ENCODE measurements around the gene LIN28A.

The LIN28A gene

GRCh38 chr1:26387447-26387846 is 23.2 kb upstream of the LIN28A start:
- no peak for DNase-seq (ENCODE audit: low read depth)

- no peak for DNase-seq (ENCODE audit: low read depth)
Measured at GRCh38 chr1:26388791-26389445, 21.7 kb upstream of the LIN28A start.

DNA sequence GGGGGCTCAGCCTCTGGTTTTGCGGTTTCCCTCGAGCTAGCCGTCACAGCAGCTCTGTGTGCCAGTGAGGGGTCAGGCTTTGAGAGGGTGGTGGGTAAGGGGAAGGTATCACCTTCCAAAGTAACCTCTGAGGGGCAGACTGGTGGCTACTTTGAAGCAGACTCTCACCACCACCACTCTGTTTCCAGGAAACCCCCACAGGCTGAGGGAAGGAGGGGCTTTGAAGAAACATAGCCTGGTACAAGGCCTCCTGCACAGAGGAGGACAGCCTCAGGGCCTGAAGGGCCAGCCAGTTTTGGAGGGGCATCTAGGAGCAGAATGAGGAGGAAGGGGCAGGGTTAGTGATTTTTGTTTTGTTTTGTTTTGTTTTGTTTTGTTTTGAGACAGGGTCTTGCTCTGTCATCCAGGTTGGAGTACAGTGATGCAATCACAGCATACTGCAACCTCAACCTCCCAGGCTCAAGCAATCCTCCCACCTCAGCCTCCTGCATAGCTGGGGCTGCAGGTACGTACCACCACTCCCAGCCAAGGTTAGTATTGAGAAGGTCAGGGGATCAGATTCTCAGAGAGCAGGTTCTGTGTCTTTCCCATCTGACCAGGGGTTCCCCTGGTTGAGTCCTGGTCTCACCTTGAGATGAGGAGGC is 20.9 kb upstream of the LIN28A start:
- no peak for DNase-seq (ENCODE audit: low read depth)

GRCh38 chr1:26391450-26391849 is 19.2 kb upstream of the LIN28A start:
- DNase-seq (ENCODE audit: low read depth) = peak; percentile 51

DNA sequence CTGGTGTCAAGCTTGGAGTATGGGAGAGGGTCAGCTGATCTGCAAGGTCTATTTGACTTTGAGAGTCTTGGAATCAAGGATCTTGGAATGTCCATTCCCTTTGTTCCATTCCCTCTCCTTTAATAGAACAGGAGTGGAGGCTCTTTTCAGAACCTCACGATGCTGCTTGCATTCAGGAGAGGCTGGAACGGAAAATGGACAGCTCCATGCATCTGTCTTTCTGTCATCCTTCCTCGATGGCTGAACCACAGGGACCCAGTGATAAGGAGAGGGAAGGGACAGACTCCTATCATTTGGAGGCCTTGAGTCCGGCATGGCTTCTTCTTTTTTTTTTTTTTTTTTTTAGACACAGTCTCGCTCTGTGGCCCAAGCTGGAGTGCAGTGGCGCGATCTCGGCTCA is 14.9 kb upstream of the LIN28A start:
- no peak for DNase-seq (ENCODE audit: low read depth)

GRCh38 chr1:26399034-26399433 is 11.6 kb upstream of the LIN28A start:
- DNase-seq (ENCODE audit: low read depth) = no peak

- DNase-seq (ENCODE audit: low read depth) = no peak
Measured at GRCh38 chr1:26401891-26402290, 8.7 kb upstream of the LIN28A start.

GRCh38 chr1:26403656-26404055 is 7.0 kb upstream of the LIN28A start:
- DNase-seq (ENCODE audit: low read depth) = no peak

- no peak for DNase-seq (ENCODE audit: low read depth)
Measured at GRCh38 chr1:26404641-26405040, 6.0 kb upstream of the LIN28A start.

DNA sequence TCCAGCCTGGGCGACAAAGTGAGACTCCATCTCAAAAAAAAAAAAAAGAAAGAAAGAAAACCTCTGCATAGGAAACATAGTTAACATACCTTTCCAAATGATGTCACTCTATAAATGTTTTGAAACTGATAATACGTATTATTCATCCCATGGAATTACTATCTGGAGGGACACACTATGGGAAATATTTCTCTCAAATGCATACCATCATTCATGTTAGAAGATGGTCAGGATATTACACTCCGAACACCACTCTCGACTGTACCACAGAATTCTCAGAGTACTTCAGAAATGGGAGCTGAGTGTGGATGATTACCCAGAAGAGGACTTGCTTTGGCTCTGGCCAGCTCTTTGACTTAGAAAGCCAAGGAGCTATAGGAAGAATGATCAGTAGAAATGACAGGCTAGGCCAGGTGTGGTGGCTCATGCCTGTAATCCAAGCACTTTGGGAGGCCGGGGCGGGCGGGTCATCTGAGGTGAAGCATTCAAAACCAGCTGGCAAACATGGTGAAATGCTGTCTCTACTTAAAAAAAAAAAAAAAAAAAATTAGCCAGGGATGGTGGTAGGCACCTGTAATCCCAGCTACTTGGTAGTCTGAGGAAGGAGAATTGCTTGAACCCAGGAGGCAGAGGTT is 5.2 kb upstream of the LIN28A start:
- no peak for DNase-seq (ENCODE audit: low read depth)

DNA sequence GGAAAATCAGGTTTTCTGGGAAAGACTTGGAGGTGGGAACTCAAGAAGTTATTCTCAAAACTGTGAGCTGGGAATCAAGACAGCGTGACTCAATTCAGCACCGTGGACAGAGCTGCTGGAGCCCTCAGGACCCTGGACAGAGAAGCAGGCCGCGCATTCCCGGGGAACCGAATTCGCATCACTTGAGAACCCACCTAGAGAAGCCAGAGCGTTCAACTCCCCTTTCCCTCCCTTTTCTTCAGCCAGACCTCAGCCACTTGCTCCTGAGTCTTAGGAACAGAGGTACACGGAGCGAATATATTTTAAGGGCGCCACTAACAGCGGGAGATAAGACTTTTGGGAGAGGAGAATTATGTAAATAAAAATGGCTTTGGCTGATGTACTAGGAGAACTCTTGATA is 2.0 kb upstream of the LIN28A start:
- DNase-seq (ENCODE audit: low read depth) = no peak

GRCh38 chr1:26409191-26409807 is 1.3 kb upstream of the LIN28A start:
- no peak for DNase-seq (ENCODE audit: low read depth)

GRCh38 chr1:26411624-26412074 is 1.0 kb downstream of the LIN28A start:
- DNase-seq (ENCODE audit: low read depth) = no peak

DNA sequence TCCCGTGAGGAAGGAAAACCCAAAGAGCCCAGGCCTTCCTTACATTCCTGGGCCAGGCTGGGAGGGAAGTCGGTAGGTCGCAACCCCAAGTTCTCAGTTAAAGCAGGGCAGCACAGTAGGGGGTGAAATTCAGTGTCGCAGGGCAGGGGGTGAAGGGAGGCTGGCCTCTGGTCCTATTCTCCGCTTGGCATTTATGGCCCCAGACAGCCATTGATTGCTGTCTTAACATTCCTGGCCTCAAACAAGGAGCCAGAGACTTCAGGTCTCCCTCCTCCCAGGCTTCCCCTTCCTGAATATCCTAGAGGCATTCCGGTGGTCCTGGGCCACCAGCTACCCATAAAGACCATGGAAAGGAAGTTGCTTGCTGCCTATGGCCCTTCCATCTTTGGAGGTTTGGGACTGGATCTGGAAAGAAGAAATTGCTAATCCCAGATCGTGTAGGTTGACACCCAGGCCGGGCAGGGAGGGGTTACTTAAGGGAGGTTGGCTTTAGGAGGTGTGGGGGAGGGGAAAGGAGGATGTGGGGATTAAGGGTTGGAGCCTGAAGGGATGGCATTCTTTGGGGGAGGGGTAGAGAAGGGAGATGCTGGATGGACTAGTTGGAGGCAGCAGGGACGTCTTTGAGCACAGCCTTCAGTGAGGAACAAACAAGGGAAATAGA is 1.7 kb downstream of the LIN28A start:
- no peak for DNase-seq (ENCODE audit: low read depth)

- DNase-seq (ENCODE audit: low read depth) = no peak
Measured at GRCh38 chr1:26413031-26413430, 2.4 kb downstream of the LIN28A start.

DNA sequence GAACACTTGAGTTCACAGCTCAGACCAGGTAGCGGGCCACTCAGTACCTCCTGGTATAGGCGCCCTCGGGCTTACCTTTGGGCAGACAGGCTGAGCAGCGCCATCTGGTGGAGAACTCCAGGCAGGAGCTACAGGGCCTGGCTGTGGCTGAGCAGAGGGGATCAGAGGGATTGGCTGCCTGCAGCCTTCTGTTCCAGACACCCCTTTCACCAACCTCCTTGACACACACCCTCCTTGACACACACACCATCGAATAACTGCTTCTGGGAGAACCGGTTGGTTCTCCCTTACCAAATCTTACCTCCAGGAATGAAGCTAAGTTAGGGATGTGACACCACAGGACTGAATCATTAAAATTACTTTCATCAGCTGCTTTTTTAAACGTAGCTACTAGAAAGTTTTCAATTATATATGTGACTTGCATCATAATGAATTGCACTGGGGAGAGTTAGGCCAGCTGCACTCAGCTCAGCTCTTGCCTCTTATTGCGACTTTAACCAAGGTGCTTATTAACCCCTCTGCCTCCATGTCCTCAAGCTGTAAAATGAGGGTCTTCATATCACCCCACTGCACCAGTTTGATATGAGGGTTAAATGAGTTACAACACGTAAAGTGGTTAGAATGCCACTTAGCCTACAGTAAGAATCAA is 6.6 kb downstream of the LIN28A start:
- DNase-seq (ENCODE audit: low read depth) = peak; percentile 65

DNA sequence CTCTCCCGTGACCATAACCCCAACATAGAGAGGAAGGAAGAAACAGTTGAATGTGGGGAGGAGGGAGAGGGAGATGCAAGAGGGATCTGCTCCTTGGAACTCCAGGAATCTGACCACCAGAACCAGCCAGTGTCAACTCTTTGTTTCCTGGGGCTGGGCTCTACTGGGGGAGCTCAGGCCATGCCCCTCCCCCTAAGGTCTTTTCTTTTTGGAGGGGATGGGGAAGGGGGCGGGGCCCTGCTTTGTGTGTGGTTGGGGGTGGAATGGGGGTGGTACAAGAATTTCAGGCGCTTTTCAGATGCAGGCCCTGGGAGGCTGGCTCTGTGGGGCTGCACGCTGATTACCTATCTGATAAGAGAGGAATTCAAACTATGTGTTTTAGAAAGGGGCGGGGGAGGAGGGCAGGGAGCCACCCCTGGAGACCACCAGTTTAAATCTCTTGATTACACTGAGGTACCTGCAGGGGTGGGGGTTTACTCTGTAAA is 8.3 kb downstream of the LIN28A start:
- no peak for DNase-seq (ENCODE audit: low read depth)

DNA sequence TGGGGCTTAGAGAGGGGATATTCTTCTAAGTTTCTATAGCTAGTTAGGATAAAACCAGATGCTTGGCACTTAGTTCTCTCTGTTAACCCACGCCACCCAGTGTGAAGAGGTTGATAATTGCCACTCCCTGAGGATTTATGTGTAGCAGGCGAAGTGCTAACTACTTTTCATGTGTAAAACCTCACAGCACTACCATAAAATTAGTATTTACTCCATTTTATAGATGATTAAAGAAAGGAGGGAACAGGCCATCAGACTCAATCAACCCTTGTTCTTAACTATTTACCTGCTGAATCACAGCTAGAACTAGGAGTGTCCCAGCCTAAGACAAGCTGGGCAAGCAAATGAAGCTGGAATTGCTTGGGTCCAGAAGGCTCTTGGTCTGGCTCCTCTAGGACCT is 8.9 kb downstream of the LIN28A start:
- no peak for DNase-seq (ENCODE audit: low read depth)

DNA sequence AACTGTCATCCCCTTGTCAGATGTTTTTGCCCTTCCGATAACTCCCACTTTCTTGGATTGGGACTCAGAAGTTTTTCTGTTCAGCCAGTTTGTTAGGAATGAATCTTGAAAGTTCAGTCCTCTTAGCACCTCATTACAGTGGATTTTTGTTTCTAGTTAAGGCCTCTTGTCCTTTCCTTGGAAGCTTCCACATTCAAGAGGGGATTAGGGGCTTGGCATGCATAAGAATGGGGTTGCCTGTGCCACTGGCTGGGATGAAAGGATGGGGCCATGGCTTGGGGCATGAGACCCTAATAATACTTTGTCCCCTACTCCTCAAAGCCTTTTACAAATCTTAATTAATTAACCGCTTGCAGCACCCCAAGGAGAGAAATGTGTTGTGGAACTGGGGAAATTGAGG is 19.1 kb downstream of the LIN28A start:
- no peak for DNase-seq (ENCODE audit: low read depth)

- DNase-seq (ENCODE audit: low read depth) = peak; percentile 98
Measured at GRCh38 chr1:26431979-26432695, 21.5 kb downstream of the LIN28A start, which contains the start of gene DHDDS. Gene DHDDS, plus strand, starts transcription at chr1:26432321. Its CDS starts 625 bp downstream, at chr1:26432946.

DNA sequence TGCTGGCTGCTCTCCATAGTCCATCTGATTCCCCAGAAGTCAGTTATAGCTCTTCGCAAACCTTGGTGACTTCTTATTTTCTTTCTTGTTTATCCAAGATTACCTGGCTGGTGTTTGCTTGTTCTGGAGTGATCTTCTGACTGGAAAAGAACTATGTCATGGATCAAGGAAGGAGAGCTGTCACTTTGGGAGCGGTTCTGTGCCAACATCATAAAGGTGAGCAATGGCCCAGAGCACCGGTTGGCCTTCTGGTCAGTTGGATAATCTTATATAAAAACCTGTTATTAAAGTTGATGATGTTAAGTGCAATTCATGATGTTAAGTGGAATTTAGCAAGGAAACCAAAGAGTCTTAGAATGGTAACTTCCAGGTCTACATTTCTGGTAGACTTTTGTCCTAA is 22.2 kb downstream of the LIN28A start:
- DNase-seq (ENCODE audit: low read depth) = no peak
